ENCODE data around the gene SFSWAP. TPM values are rescaled to one million over a fixed set of nuclear protein-coding genes. Genes with fewer than 3 reads are reported as not detected.

Gene SFSWAP
- total RNA-seq, 1 donor from 2014 or later: 24.3 TPM

DNA sequence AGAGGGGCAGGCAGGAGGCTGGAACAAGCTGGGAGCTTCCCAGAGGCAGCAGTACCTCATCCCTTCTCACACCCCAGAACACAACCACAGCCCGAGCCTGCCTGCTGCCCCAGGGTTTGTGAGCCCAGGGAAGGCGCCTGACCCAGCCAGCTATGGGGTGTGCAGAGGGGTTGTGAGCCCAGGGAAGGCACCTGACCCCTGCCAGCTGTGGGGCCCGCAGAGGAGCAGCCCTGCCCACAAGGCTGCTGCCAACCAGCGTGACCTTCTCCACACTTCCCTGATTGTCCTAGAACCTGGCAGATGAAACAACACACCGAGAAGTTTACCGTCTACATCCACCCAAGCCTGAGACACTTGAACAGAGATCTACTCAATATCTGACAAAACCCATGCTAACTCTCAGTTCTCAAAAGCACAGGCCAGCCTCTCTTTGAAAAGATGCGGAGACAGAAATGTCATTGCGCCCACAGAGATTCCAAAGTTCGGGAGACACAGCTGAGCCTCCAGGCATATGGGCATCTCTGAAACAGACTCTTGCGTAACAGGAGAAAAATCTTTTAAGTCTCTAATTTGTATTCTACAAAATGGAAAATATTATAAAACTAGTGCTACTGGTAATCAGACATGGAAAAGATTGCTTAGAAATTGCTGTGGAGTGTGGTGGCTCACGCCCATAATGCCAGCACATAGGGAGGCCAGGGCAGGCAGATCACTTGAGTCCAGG is 47.3 kb downstream of the SFSWAP start:
- DNase-seq (ENCODE audit: low read depth): no peak
- TF ChIP-seq, protein P1, sequence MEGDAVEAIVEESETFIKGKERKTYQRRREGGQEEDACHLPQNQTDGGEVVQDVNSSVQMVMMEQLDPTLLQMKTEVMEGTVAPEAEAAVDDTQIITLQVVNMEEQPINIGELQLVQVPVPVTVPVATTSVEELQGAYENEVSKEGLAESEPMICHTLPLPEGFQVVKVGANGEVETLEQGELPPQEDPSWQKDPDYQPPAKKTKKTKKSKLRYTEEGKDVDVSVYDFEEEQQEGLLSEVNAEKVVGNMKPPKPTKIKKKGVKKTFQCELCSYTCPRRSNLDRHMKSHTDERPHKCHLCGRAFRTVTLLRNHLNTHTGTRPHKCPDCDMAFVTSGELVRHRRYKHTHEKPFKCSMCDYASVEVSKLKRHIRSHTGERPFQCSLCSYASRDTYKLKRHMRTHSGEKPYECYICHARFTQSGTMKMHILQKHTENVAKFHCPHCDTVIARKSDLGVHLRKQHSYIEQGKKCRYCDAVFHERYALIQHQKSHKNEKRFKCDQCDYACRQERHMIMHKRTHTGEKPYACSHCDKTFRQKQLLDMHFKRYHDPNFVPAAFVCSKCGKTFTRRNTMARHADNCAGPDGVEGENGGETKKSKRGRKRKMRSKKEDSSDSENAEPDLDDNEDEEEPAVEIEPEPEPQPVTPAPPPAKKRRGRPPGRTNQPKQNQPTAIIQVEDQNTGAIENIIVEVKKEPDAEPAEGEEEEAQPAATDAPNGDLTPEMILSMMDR (conservative IDR thresholded peaks at IDR 0.05; ENCODE audit: low read depth, low read length): no peak
- no peak overlapping the region for H3K4me3 ChIP-seq (ENCODE audit: low read depth, low read length)

- no peak overlapping the region for H3K4me3 ChIP-seq (ENCODE audit: low read depth, low read length)
- TF ChIP-seq, protein P1 (conservative IDR thresholded peaks at IDR 0.05; ENCODE audit: low read depth, low read length): no peak
- no peak for DNase-seq (ENCODE audit: low read depth)
Observed at GRCh38 chr12:131759176-131759575, 48.3 kb downstream of the SFSWAP start.

DNA sequence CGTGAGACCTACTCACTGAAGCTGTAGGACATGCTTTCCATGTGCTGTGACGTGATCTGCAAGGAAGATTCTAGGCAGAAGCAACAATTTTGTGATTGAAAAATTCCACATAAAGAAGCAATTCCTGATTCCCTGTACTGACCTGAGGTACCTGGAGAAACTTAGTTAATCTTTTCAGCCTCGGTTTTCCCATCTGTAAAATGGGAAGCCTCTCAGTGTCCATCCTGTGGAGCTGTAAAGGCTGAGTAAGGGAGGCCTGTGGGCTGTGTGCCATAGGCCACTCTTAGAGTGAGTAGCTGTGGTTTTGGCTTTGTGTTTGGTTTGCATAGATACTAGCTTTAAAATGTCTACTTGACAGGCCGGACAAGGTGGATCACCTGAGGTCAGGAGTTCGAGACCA is 50.7 kb downstream of the SFSWAP start:
- TF ChIP-seq, protein P1 (conservative IDR thresholded peaks at IDR 0.05; ENCODE audit: low read depth, low read length): no peak
- no peak for DNase-seq (ENCODE audit: low read depth)
- H3K4me3 ChIP-seq (ENCODE audit: low read depth, low read length): no peak overlapping the region

GRCh38 chr12:131764738-131765137 is 53.8 kb downstream of the SFSWAP start:
- TF ChIP-seq, protein P1 (conservative IDR thresholded peaks at IDR 0.05; ENCODE audit: low read depth, low read length): no peak
- H3K4me3 ChIP-seq (ENCODE audit: low read depth, low read length): no peak overlapping the region
- DNase-seq (ENCODE audit: low read depth): no peak

DNA sequence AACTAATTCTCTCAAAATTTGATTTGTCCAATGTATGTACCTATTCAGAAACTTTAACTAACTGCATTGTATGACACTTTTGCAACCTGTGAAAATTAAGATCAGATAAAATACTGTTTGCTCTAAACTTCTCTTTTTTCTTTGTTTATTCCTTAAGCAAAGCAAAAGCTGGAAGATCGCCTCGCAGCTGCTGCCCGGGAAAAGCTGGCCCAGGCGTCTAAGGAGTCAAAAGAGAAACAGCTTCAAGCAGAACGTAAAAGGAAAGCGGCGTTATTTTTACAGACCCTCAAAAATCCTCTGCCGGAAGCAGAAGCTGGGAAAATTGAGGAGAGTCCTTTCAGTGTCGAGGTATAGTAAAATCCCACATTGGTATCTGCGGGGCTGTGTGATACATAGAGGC is 55.1 kb downstream of the SFSWAP start:
- H3K4me3 ChIP-seq (ENCODE audit: low read depth, low read length): no peak overlapping the region
- TF ChIP-seq, protein P1 (conservative IDR thresholded peaks at IDR 0.05; ENCODE audit: low read depth, low read length): no peak
- no peak for DNase-seq (ENCODE audit: low read depth)

GRCh38 chr12:131766382-131767107 is 55.7 kb downstream of the SFSWAP start:
- no peak for DNase-seq (ENCODE audit: low read depth)
- H3K4me3 ChIP-seq (ENCODE audit: low read depth, low read length): no peak overlapping the region
- TF ChIP-seq, protein P1 (conservative IDR thresholded peaks at IDR 0.05; ENCODE audit: low read depth, low read length): no peak

Data from epithelial cell of proximal tubule (primary cell).